Inferior parietal cortex (tissue), 1 donor: ENCODE results near the gene GIPC3.

Experiments used
- DNase-seq: peaks from one replicate; pipeline ENCODE4 v3.0.0-alpha.2; 2016; ENCODE audit errors: extremely low spot score

The GIPC3 gene

DNA sequence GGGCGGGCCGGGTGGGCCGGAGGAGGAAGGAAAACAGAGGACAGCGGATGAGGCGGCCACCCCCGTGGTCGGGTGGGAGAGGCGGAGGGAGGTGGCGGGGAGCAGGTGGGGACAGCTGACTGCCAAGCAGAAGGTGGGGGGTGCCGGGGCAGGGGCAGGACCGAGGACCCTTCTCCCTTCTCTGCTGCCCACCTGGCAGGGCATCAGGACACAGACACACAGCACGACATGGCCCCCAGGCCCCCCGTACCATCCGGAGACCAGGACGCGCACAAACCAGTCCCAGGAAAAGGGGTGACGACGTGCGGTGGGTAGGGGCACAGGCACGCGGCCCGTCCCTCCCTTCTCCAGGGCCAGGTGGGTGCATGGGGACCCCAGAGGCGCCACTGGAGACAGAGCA lies 52.3 kb downstream of the GIPC3 start:
- no peak for DNase-seq

DNA sequence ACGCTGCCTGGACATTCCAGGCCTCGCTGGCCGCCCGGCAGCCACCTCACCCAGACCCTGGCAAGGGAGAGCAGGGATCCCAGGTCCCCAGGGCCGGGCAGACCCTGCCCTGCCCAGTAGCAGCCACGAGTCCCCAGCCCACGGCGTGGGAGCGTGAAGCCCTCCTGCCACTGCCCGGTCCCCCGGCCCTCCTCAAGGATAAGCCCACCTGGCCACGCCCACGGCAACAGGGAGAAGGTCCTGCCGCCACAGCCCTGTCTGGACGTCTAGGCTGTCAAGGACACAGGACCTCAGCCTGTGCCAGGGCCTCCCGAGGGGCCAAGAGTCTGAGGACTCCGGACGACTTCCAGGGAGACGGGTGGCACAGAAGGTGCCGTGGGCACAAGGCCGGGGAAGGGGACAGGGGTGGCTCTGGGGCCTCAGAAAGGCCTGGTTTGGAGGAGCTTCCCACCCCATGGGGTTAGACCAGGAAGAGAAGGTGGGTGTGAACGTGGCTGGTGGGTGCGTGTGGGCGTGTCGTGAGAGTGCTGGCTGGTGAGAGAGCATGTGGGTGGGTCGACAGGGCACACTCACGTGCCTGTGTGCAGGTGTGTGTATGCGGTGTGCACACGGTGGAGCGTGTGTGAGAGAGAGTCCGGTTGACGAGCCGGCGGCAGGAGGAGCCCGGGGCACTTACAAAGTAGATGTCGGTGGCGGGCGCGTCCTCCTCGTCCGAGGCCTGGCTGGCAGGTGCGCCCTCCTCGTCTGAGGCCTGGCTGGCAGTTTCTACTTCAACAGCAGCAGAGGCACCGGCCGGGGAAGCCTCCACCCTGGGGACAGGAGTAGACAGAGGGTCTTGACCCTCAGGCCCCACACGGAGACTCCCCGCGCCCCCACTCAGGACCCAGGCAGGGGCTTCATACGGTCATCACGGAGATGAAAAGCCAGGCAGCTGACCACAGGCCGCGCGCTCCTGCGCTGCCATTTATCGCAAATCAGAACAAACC lies 53.2 kb downstream of the GIPC3 start:
- DNase-seq: no peak

DNA sequence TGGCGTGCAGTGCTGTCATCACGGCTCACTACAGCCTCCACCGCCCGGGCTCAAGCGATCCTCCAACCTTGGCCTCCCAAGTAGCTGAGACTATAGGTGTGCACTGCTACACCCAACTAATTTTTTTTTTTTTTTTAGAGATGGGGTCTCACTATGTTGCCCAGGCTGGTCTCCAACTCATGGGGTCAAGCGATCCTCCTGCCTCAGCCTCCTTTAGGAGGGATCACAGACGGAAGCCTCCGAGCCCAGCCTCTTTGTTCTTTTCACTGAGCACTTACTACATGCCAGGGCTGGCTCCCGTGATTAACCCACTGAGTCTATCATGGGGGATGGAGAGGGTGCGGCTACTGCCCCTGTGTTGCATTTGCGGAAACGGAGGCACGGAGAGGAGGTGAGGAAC lies 54.2 kb downstream of the GIPC3 start:
- no peak for DNase-seq

DNA sequence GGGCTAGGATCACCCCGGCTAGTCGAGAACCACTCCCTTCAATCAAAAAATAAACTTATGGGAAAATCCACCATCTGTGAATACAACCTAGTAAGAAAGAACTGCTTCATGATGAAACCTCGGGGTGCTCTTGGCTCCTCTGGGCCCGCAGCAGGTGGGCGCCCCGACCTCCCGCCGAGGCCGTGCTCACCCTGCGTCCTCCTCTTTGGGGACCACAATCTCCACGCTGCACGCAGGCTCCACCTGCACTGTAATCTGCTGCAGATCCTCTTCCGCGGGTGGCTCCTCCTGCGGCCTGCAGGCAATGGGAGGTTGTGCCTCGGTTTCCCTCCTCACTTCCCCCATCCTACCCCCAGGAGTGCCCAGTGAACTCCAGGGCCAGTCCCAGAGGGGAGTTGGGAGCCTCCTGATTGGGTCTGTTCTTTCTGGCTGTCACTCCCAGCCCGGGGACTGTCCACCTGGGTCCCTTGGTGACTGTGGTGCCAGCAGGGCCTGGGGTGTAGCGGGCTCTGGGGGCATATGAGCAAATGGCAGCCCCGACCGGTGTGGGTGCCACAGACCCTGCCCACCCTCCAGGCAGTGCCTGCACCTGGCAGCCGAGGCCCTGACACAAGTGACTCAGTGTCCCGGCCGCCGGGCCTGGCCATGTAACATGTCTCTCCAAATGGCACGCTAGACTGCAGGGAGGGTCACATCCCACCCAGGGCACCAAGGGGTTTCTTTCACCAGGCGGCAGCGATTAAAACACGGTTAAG lies 56.4 kb downstream of the GIPC3 start:
- DNase-seq: no peak

- DNase-seq: no peak
Measured at GRCh38 chr19:3642296-3642695, 57.0 kb downstream of the GIPC3 start.
